CD14-positive monocyte (primary cell): ENCODE data around the gene AGPAT2. TPM values are rescaled to one million over a fixed set of nuclear protein-coding genes. Genes with fewer than 3 reads are reported as not detected.

Experiments
- DNase-seq, 3 donors: peaks; one replicate each; pipeline ENCODE4 v3.0.0-alpha.2; 2011 to 2022
- H2AFZ ChIP-seq: 2 replicates; pipeline ENCODE4 v1.6.0; 2012; ENCODE audit warnings: mild to moderate bottlenecking, low read depth, low read length, inconsistent platforms; ENCODE audit not compliant: insufficient read depth, poor library complexity, severe bottlenecking
- H3K27ac ChIP-seq, 2 donors: 1 replicate in 1 of 2; 2 replicates in 1 of 2; pipeline ENCODE4 v1.5.1; 2012 to 2013; ENCODE audit warnings: low read length in 2 of 2, control low read depth in 1 of 2, inconsistent platforms in 1 of 2, low read depth in 1 of 2, mild to moderate bottlenecking in 1 of 2
- H3K27me3 ChIP-seq, 2 donors: one replicate each; pipeline versions ENCODE4 v1.6.0 to v1.6.1; 2011 to 2013; ENCODE audit warnings: low read length in 2 of 2; ENCODE audit not compliant: control insufficient read depth in 2 of 2, insufficient read depth in 2 of 2
- H3K36me3 ChIP-seq, 2 donors: replicated peaks in 1 of 2; 1 replicate in 1 of 2; 2 replicates in 1 of 2; pipeline versions ENCODE4 v1.5.1 to v1.6.1; 2012 to 2013; ENCODE audit warnings: low read length in 2 of 2, control low read depth in 1 of 2, inconsistent platforms in 1 of 2, mild to moderate bottlenecking in 1 of 2; ENCODE audit not compliant: insufficient read depth in 2 of 2, control insufficient read depth in 1 of 2
- H3K4me1 ChIP-seq, 2 donors: 1 replicate in 1 of 2; 2 replicates in 1 of 2; pipeline versions ENCODE4 v1.5.1 to v1.6.1; 2012 to 2013; ENCODE audit warnings: low read length in 2 of 2, control low read depth in 1 of 2, inconsistent platforms in 1 of 2, mild to moderate bottlenecking in 1 of 2, moderate library complexity in 1 of 2; ENCODE audit not compliant: insufficient read depth in 2 of 2, control insufficient read depth in 1 of 2
- H3K4me2 ChIP-seq: replicated peaks from 2 replicates; pipeline ENCODE3; 2012; ENCODE audit warnings: low read length, moderate library complexity, mild to moderate bottlenecking; ENCODE audit not compliant: poor library complexity, severe bottlenecking; ENCODE audit errors: extremely low read depth
- H3K4me3 ChIP-seq, 3 experiments: fragments of 200-600 bp in 1 of 3; sonication (generic) in 1 of 3; replicated peaks in 1 of 3; 1 replicate in 2 of 3; 2 replicates in 1 of 3; pipeline ENCODE4 v1.5.1; 2011 to 2013; ENCODE audit warnings: low read length in 3 of 3, mild to moderate bottlenecking in 3 of 3, control low read depth in 2 of 3, low read depth in 2 of 3, inconsistent platforms in 1 of 3, moderate library complexity in 1 of 3
- H3K79me2 ChIP-seq: 2 replicates; pipeline ENCODE4 v1.6.0; 2012; ENCODE audit warnings: mild to moderate bottlenecking, control low read depth, inconsistent platforms, low read length, moderate library complexity; ENCODE audit not compliant: insufficient read depth
- H3K9ac ChIP-seq: 2 replicates; pipeline ENCODE4 v1.6.0; 2017; ENCODE audit warnings: low read length, mild to moderate bottlenecking; ENCODE audit not compliant: insufficient read depth, poor library complexity, severe bottlenecking
- H3K9me3 ChIP-seq, 2 donors: replicated peaks in 1 of 2; 1 replicate in 1 of 2; 2 replicates in 1 of 2; pipeline versions ENCODE4 v1.5.1 to v1.6.1; 2012 to 2013; ENCODE audit warnings: low read length in 2 of 2, control low read depth in 1 of 2; ENCODE audit not compliant: control insufficient read depth in 1 of 2, insufficient read depth in 1 of 2
- H4K20me1 ChIP-seq: 2 replicates; pipeline ENCODE4 v1.6.0; 2012; ENCODE audit warnings: mild to moderate bottlenecking, low read length, control low read depth, moderate library complexity; ENCODE audit not compliant: insufficient read depth
- H3K27ac Mint-ChIP-seq, 7 donors: one replicate each; pipeline ENCODE4 v1.8.0; 2020; ENCODE audit warnings: mild to moderate bottlenecking in 7 of 7, mixed read lengths in 7 of 7, moderate library complexity in 6 of 7, inconsistent platforms in 2 of 7
- H3K27me3 Mint-ChIP-seq, 3 donors: one replicate each; pipeline ENCODE4 v1.8.0; 2021 to 2022; ENCODE audit warnings: low read depth in 3 of 3, mild to moderate bottlenecking in 3 of 3, mixed read lengths in 3 of 3, moderate library complexity in 3 of 3, inconsistent platforms in 1 of 3
- H3K36me3 Mint-ChIP-seq, 2 donors: one replicate each; pipeline ENCODE4 v1.8.0; 2020; ENCODE audit warnings: mixed read lengths in 2 of 2, inconsistent platforms in 1 of 2, mild to moderate bottlenecking in 1 of 2
- H3K4me1 Mint-ChIP-seq: one replicate; pipeline ENCODE4 v1.8.0; 2020; ENCODE audit warnings: mild to moderate bottlenecking, mixed read lengths
- H3K4me3 Mint-ChIP-seq, 2 donors: one replicate each; pipeline ENCODE4 v1.8.0; 2020; ENCODE audit warnings: mild to moderate bottlenecking in 2 of 2, mixed read lengths in 2 of 2, moderate library complexity in 1 of 2
- H3K9me3 Mint-ChIP-seq, 7 donors: one replicate each; pipeline ENCODE4 v1.8.0; 2020 to 2022; ENCODE audit warnings: mixed read lengths in 7 of 7, mild to moderate bottlenecking in 6 of 7, moderate library complexity in 6 of 7, inconsistent platforms in 2 of 7
- CTCF ChIP-seq: fragments of 200-600 bp; IDR thresholded peaks from one replicate; pipeline ENCODE4 v1.8.0; 2022; ENCODE audit warnings: antibody characterized with exemption, mild to moderate bottlenecking
- WGBS: methylation state at CpG from one replicate; pipeline ENCODE4 v1.1.5; 2013; ENCODE audit warnings: missing lambda C conversion rate; ENCODE audit not compliant: insufficient coverage; 5-methylcytosine and 5-hydroxymethylcytosine counted together
- intact Hi-C, 2 donors: fragments of 100-400 bp; cut with micrococcal nuclease; formaldehyde crosslinking; loops; one replicate each; pipeline versions ENCODE4 v1.15.0 to v1.15.1; 2023
- polyA plus RNA-seq, 3 donors: library from polyadenylated mRNA; depleted of rRNA in 1 of 3; unstranded in 2 of 3; stranded (reverse) in 1 of 3; fragments of 300-500 nt in 2 of 3; fragments of >200 nt in 1 of 3; fragmentation: Illumina TruSeq in 2 of 3; gene quantifications; 1 replicate in 2 of 3; 2 replicates in 1 of 3; pipeline ENCODE4 v1.2.3, GENCODE V29; 2012 to 2021

Gene AGPAT2
- polyA plus RNA-seq, 3 donors = 80.1 to 139 (median 116) TPM

- H3K9me3 Mint-ChIP-seq = peaks cover 0 to 5% (median 0%) of the 10 kb centered on the region in 7 donors
- no peak overlapping the region for H3K4me3 Mint-ChIP-seq
- no peak overlapping the region for H3K27ac ChIP-seq
- H3K4me1 Mint-ChIP-seq = peaks cover 12% of the 10 kb centered on the region
- DNase-seq = no peak
- H3K9me3 ChIP-seq = no peaks in the 10 kb centered on the region
- peaks cover 0 to 25% of the 10 kb centered on the region in 2 donors for H3K27me3 ChIP-seq
- intact Hi-C loops = loop anchor here in 1 of 2 donors (5.0 kb wide), 1 partner anchor 97 kb away; no protein-coding TSS in a partner anchor
- peaks cover 0 to 5% of the 10 kb centered on the region in 2 donors for H3K36me3 Mint-ChIP-seq
- no peak overlapping the region for H3K9ac ChIP-seq
- H3K4me2 ChIP-seq = no peak overlapping the region
- H3K4me1 ChIP-seq = peaks cover 19 to 35% of the 10 kb centered on the region in 2 donors
- no peaks in the 10 kb centered on the region for H4K20me1 ChIP-seq
- WGBS = 79% methylated on average over 21 of the region's 22 CpGs
- peaks cover 26 to 29% (median 28%) of the 10 kb centered on the region in 3 donors for H3K27me3 Mint-ChIP-seq
- H3K27ac Mint-ChIP-seq = peak overlapping the region in 1 of 7 donors; percentile 58
- H3K36me3 ChIP-seq = no peaks in the 10 kb centered on the region
- no peaks in the 10 kb centered on the region for H3K79me2 ChIP-seq
- no peak for TF ChIP-seq CTCF
- H2AFZ ChIP-seq = no peak overlapping the region
- H3K4me3 ChIP-seq = no peak overlapping the region
Measured at GRCh38 chr9:136629001-136629878, 58.0 kb downstream of the AGPAT2 start.

- H3K36me3 Mint-ChIP-seq = peaks cover 0 to 5% of the 10 kb centered on the region in 2 donors
- peaks cover 0 to 27% of the 10 kb centered on the region in 2 donors for H3K27me3 ChIP-seq
Measured at GRCh38 chr9:136628268-136628667, 59.0 kb downstream of the AGPAT2 start.

More at GRCh38 chr9:136628268-136628667, 59.0 kb downstream of the AGPAT2 start:
- no peak overlapping the region for H3K9ac ChIP-seq
- H3K9me3 Mint-ChIP-seq = peaks cover 0 to 5% (median 0%) of the 10 kb centered on the region in 7 donors
- H3K9me3 ChIP-seq = no peaks in the 10 kb centered on the region
- TF ChIP-seq CTCF = no peak
- peak overlapping the region in 1 of 2 donors; percentile 73 for H3K4me3 Mint-ChIP-seq
- H4K20me1 ChIP-seq = no peaks in the 10 kb centered on the region
- intact Hi-C loops = loop anchor here in 1 of 2 donors (5.0 kb wide), 1 partner anchor 96 kb away; no protein-coding TSS in a partner anchor
- H3K4me2 ChIP-seq = no peak overlapping the region
- H2AFZ ChIP-seq = no peak overlapping the region
- WGBS = 9% methylated on average over 26 of the region's 26 CpGs
- H3K36me3 ChIP-seq = no peaks in the 10 kb centered on the region
- peaks cover 12% of the 10 kb centered on the region for H3K4me1 Mint-ChIP-seq
- peaks cover 26 to 44% of the 10 kb centered on the region in 2 donors for H3K4me1 ChIP-seq
- no peak overlapping the region for H3K27ac ChIP-seq
- DNase-seq = no peak
- H3K79me2 ChIP-seq = no peaks in the 10 kb centered on the region
- no peak overlapping the region for H3K4me3 ChIP-seq
- no peak overlapping the region for H3K27ac Mint-ChIP-seq
- peaks cover 27 to 29% (median 29%) of the 10 kb centered on the region in 3 donors for H3K27me3 Mint-ChIP-seq
